Activated CD8-positive, alpha-beta memory T cell treated with anti-CD3 and anti-CD28 coated beads for 4 hours (primary cell): Measurements from ENCODE around the gene TPSB2.
"Not testable (repeated sequence)": the region's sequence is repeated elsewhere in the genome, so short reads cannot be mapped to it uniquely, and the experiment has no call there.

Experiments used
- DNase-seq, 2 donors: peaks; one replicate each; pipeline ENCODE4 v3.0.0-alpha.2; 2020; ENCODE audit warnings: low read depth in 2 of 2

Gene TPSB2

DNA sequence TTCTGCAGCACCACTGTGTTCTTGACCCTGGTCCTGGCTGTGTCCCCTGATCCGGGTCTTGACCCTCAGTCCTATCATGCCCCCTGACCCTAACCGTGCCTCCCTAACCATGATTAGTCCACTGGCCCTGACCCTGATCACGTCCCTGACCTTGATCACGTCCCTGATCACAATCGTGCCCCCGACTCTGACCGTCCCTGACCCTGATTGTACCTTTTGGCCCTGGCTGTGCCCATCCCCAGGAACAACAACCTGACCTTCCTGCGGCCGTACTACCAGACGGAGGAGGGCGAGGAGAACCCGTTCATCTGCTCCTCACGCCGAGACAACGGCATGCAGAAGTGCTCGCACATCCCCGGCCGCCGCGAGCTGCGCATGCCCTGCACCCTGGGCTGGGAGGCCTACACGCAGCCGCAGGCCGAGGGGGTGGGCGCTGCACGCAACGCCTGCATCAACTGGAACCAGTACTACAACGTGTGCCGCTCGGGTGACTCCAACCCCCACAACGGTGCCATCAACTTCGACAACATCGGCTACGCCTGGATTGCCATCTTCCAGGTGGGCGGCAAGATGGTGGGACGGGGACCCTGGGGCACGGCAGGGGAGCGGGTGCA lies 29.9 kb downstream of the TPSB2 start:
- no peak for DNase-seq

DNA sequence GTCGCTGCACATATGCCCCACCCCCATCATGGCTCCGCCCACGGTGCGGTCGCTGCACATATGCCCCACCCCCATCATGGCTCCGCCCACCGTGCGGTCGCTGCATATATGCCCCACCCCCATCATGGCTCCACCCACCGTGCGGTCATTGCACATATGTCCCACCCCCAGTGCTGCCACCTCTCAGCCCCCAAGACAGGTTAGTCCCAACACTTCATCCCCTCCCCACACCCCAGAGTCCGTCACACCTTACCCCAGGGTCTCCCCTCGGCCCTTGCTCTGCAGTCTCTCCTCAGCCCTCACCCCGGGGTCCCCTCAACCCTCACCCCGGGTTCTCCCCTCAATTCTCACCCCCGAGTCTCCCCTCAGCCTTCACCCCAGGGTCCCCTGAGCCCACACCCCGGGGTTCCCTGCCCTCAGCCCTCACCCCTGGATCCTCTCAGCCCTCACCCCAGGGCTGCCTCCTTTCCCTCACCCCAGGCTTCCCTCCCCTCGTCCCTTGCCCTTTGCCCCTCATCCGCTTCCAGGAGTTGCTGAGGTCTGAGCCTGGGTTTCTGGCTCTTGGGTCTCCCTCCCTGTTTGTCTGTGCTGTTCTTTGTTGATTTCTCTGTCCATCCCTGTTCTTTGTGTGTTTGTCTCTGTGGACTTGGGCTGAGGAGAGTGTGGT lies 30.5 kb downstream of the TPSB2 start:
- no peak for DNase-seq

DNA sequence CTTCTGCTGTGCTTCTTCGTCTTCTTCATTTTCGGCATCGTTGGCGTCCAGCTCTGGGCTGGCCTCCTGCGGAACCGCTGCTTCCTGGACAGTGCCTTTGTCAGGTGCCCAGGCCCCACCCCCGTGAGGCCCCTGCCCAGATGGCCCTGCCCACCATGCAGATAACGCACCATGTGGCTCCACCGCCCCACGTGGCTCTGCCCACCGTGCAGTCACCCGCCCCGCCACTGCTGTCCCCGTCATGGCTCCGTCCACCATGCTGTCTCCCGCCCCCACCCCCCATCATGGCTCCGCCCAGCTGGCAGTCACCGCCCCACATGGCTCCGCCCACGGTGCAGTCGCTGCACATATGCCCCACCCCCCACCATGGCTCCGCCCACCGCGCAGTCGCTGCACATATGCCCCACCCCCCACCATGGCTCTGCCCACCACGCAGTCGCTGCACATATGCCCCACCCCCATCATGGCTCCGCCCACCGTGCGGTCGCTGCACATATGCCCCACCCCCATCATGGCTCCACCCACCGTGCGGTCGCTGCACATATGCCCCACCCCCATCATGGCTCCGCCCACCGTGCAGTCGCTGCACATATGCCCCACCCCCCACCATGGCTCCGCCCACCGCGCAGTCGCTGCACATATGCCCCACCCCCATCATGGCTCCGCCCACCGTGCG lies 31.2 kb downstream of the TPSB2 start:
- DNase-seq: not testable (repeated sequence)

DNA sequence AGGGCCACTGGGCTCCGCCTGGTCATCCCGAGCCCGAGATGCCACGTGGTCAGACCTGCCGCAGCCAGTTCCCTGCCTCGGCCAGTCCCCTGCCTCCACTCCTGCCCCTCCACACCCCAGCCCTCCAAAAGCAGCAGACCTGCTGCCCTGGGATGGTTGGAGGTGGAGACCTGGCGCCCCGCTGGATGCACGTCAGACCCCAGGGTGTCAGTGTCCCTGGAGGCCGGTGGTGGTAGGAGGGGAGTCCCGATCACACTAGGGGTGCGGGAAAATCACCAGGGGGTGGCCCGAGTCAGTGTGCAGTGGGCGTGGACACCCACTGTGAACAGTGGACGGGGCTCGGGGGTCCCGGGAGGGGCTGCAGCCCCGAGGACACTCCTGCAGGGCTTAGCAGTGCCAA lies 31.8 kb downstream of the TPSB2 start:
- DNase-seq: no peak

DNA sequence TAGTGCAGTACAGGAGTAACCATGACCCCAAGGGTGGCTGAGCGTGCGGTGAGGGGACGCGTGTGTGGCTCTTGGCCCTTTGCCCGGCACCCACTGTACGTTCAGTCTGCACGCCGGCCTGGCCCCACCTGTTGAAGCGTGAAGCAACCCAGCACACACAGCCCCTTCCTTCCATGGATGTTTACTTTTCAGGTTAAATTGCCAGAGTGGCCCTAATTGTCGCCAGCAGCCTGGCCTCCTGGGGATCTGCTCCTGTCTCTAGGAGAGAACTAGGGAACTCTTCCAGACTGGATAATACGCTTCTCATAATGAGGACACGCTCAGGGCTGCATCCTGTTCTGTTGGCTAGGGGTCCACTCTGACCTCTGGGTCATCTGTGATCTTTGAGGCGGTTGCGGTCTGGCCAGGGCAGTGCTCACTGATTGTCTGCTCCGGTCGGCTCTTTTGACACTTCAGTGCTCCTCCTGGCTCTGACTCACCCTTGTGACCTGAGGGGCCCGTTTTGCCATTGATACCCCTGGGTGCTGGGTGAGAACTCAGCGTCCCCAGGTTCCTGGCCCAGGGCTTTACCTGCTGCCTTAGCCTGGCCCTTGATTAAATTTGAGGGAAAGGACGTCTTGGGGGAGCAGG lies 32.6 kb downstream of the TPSB2 start:
- DNase-seq: no peak

DNA sequence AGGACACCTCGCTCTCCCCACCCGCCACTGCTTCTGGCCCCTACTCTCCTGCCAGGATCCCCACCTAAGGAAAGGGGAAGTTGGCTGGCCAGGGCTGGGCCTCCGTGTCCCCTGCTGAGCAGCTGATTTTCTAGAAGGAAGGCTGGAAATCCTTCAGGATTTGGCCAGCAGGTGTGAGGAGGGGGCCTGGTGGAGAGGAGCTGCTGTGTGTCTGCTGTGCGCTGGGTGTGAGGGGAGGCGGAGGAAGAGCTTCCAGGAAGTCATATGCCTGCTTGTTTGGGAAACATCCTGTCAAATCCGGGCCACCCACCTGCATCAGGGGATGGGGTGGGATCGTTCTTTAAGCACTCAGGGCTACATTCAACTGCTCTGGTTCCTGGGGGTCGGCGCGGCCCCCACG lies 33.5 kb downstream of the TPSB2 start:
- no peak for DNase-seq

DNA sequence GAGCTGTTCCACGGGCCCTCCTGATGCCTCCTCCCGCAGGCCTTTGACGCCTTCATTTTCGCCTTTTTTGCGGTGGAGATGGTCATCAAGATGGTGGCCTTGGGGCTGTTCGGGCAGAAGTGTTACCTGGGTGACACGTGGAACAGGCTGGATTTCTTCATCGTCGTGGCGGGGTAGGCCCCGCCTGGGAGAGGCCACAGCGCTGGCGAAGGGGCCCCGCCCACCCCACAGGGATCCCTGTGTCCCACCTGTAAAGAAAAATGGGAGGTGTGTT lies 34.7 kb downstream of the TPSB2 start:
- DNase-seq: no peak

DNA sequence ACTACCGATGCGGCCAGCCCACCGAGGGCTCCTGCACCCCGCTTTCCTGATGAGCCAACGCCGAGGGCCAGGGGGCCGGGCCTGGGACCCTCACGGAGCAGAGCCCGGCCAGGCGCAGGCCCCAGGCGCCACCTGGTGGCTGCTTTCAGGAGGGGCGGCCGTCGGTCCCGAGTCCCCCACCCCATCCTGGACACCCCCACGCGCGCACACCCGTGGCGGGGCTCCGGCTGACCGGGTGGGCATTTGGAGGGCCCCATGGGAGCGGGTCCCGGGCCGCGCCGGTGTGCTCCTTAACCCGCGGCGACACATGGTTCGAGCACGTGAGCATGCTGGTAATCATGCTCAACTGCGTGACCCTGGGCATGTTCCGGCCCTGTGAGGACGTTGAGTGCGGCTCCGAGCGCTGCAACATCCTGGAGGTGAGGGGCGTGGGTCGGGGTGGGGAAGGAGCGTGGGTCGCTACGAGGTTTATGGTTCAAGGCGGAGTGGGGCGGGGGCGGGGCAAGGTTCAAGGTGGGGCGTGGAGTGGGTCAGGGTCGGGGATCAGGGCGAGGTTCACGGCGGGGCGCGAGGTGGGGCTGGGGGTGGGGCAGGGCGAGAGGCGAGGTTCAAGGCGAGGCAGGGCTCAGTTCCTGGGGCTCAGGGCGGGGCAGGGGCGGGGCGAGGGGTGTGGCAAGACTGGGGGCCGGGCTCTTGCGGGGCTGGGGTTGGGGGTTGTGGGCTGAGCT lies 35.2 kb downstream of the TPSB2 start:
- DNase-seq: no peak

DNA sequence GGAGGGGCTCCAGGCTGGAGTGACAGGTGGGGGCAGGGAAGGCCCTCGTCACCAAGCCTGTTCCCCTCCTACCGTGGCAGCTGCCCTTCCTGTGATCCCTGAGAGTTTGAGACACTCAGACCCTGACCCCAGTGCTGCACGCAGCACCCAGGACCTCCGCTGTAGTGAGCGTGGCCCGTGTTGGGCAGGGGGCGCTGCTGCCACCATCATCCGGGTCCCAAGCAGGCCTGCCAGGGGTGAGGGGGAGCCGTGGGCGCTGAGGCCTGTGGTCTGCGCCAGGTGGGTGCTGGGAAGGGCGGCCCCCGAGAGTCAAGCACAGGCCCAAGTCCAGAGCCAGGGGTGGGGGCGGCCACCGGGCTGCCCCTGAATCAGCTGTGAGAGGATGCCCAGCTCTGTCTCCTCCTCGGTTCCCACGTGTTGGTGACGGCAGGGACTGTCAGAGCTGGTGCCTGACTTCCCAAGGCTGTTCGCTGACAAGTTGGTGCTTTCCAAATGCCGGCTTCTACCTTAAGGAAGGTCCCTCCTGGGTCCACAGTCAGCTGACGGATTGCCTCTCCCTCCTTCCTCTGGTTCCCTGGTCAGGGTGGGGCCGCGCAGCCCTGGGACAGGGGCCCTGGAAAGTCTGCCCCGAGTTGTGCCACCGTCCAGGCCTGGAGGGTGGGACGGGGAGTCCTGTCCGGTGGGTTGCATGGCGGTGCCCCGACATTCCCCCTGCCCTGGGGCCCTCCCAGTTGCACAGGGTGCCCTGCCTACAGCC lies 36.0 kb downstream of the TPSB2 start:
- no peak for DNase-seq

DNA sequence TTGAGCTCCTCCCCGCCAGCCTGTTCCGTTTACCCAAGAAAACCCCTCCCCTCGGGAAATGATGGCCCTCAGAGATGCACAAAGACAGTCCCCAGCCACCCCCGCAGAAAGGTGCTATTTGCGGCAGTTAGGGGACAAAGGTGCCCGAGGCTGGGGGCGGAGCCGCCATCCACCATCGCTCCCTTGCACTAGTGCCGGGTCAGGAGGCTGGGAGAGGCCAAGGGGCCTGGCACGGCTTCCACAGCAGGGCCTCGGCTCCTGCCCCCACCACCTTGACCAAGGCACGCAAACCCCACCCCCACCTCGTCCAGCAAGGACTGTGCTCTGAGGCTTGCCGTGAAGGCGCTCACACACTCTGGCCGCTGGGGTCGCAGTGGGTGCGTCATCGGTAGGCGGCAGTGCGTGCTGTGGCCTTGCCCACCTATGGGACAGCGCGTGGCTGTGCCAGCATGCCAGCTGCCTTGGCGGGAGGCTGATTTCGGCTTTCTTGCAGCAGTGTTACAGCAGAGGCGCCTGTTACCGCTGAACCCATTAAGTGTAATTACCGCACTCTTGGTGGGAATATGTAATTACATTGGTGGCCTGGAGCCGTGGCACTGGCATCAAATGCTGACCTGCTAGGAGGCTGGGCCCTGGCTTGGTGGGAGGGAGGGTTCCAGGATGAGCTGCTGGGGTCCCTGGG lies 36.7 kb downstream of the TPSB2 start:
- no peak for DNase-seq

DNA sequence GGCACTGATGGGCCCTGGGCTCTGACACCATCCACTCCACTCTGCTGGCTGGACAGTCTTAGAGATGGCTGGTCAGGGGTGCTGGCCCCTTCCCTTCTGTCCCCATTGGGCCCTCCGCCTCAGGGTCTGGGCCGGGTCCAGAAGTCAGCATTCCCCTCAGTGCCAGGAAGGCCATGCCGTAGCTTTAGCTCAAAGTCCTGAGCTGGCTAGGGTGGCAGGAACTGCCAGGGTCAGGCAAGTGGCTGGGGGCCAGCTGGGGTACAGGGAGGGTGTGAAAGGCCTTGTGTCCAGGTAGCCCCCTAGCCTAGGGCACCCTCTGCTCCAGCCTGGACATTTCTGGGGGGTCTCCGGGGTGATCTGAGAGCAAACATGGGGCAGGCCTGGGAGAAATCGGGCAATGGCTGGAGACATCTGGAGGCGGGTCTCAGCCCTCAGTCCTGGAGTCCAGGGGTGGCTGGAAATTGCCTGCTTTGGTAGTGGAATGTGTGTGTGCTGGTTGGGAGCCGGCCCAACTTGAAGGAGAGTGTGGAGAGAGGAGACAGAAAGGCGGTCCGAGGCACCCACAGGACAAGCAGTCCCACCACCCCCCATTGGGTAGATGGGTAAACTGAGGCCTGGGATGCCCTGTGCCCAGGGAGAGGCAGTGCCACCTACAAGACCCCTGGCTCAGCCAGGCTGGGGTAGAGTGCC lies 37.5 kb downstream of the TPSB2 start:
- no peak for DNase-seq

DNA sequence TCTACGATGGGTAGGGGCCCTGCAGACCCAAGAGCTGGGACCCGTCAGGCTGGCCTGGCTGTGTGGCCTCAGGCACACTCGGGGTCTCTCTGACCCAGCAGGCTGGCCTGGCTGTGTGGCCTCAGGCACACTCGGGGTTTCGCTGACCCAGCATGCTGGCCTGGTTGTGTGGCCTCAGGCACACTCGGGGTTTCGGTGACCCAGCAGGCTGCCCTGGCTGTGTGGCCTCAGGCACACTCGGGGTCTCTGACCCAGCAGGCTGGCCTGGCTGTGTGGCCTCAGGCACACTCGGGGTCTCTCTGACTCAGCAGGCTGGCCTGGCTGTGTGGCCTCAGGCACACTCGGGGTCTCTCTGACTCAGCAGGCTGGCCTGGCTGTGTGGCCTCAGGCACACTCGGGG lies 39.2 kb downstream of the TPSB2 start:
- not testable (repeated sequence) for DNase-seq

DNA sequence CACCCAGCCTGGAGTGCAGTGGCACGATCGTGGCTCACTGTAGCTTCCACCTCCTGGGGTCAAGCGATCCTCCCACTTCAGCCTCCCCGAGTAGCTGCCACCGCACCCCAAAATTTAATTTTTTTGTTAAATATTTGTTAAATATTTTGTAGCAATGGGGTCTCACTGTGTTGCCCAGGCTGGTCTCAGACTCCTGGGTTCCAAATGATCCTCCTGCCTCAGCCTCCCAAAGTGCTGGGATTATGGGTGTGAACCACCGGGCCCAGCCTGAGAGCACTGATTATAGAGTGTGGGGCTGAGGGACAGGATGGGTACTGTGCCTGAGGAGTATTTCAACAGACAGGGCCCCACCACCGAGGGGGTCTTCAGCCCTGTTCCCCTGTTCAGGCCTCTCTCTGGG lies 40.5 kb downstream of the TPSB2 start:
- DNase-seq: no peak

DNA sequence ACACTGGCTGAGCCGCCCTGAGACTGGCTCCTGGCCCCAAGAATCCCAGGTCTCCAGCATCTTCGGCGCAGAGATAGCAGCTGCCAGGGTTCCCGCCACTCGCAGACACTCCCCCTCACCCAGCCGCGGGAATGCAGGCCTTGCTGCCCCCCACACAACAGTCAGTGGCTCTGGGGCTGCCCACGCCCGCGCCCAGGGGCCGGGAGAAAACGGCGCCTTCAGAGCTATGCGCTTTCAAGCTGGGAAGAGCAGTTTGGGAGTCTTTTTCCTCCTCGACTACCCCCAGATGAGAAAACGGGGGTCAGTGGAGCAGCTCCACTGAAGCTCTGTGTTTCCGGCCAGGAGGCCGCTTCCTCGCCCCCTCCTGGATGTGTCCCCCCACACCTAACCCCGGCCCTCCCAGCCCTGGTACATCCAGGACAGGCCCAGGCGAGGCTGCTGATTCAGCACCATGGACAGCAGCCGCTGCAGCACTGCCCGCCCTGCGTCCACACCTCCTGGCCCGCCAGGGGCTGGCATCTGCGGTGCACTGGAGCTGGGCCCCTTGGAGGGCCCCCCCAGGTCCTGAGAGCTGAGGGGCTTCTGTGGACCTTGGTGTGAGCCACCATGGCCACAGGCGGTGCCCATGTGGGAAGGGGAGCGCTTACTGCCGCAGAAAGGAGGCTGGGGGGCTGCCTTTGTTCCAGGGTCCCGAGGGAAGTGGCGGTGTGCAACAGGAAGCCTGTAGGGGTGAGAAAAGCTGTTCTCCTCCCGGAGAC lies 41.4 kb downstream of the TPSB2 start:
- no peak for DNase-seq

DNA sequence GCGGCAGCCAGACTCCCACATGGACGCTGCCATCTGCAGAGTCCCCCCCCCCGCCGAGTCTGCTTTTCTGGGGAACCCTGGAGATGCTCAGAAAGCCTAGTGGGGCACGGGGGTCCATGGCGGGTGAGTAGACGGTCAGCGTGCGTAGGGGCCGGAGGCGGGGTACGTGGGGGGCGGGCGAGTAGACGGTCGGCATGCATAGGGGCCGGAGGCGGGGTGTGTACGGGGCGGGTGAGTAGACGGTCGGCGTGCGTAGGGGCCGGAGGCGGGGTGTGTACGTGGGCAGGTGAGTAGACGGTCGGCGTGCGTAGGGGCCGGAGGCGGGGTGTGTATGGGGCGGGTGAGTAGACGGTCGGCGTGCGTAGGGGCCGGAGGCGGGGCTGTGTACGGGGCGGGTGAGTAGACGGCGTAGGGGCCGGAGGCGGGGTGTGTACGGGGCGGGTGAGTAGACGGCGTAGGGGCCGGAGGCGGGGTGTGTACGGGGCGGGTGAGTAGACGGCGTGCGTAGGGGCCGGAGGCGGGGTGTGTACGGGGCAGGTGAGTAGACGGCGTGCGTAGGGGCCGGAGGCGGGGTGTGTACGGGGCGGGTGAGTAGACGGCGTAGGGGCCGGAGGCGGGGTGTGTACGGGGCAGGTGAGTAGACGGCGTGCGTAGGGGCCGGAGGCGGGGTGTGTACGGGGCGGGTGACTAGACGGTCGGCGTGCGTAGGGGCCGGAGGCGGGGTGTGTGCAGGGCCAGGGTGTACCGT lies 44.4 kb downstream of the TPSB2 start:
- DNase-seq: not testable (repeated sequence)

DNA sequence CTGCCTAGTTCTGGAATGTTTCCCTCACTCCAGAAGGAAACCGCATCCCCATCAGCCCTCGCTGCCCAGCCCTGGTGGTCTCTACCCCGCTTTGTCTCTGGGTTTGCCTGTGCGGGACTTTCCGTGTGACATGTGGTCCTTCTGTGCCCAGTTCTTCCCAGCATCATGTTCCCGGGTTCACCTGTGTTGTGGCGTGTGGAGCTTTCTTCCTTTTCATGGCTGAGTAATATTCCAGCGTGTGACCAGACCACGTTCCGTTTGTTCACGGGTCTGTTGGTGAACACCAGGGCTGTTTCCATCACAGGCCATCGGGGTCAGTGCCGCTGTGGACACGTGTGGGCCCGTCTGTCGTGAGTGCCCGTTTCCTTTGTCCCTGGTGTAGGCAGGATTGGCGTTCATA lies 45.0 kb downstream of the TPSB2 start:
- no peak for DNase-seq

DNA sequence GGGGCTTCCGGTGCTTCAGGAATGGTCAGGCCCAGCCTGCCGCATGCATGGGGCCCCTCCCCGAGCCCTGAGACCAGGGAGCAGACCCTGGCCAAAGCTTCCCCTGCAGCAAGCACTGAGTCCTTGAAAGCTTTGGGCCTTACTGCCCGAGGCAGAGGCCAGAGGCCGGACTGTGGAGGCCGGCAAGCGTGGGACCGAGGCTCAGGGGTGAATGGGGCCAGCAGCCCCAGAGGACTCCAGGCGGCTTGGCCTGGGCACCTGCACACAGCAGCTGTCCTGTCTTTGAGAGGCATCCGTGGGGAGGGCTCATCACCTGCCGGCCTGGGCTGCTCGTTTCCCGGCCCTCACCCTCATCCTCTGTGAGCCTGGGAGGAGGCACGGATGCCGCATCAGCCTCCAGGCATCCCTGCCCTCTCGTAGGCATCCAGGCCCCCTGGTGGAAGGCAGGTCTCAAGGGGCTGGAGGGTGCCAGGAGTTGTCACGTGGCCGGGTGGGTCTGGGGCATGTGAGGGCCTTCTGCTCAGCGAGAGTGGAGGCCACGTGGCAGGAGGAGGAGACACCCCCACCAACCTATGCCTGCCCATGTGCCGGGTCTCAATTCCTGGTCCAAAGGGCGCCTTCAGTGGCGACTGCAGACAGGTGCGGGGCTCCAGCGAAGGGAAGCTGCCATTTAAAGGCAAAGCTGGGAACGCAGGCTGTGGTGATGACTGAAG lies 45.7 kb downstream of the TPSB2 start:
- DNase-seq: no peak
